SH-SY5Y (cell line): Measurements from ENCODE around the gene LNP1.

Experiments used
- GATA2 ChIP-seq: IDR thresholded peaks from 2 replicates; pipeline ENCODE4 v1.6.1; 2011; ENCODE audit warnings: mild to moderate bottlenecking, low read depth, low read length
- GATA3 ChIP-seq: IDR thresholded peaks from 2 replicates; pipeline ENCODE4 v1.6.1; 2011; ENCODE audit warnings: low read depth, mild to moderate bottlenecking, low read length, moderate library complexity

- TF ChIP-seq GATA2 (no peak), GATA3 (no peak)
Measured at GRCh38 chr3:100412912-100413590, 11.7 kb downstream of the LNP1 start.
